Measurements from ENCODE around the gene RTL10. TPM values are rescaled to one million over a fixed set of nuclear protein-coding genes. Genes with fewer than 3 reads are reported as not detected.
"Not testable (repeated sequence)": the region's sequence is repeated elsewhere in the genome, so short reads cannot be mapped to it uniquely, and the experiment has no call there.

RTL10 gene
- total RNA-seq, 1 donor from 2014 or later = 21.4 TPM

DNA sequence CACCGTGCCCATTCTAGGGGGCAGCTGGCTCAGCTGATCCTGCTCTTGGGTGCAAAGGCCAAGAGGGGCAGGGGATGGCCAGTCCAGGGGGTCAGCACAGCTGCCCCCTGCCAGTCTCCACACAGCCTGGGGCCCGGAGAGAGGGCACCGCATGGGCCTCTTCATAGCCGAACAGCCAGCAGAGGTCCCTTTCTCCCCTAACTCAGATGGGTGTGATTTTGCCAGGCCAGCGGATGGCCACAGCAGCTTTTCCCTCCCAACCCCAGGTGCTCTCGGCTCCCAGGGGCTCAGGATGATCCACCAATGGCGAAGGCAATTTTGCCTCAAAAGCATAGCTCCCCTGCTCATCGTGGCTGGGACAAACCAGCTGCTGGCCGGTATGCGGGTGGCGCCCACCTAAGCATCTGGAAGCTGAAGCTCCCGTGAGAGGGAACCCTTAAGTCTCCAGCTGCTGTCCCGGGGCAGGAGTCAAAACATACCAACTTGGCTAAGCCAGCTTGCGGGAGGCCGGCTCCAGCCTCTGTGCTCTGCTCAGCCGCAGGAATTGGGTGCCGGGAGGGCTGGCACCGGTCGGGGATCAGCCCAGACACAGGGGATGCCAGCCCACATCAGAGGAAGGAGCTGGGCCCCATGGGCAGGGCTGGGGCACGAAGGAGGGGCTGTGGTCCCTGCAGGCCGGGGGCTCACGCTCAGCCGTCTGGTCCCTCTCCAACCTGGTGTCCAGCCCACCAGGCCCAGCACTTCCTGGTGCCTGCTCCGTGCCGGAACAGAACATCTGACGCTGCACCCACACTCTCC is 30.5 kb upstream of the RTL10 start:
- DNase-seq (ENCODE audit: extremely low spot score in 2 of 2) = no peak
- Histone ChIP-seq H3K4me1 (peaks cover 35% of the 10 kb centered on the region), H3K9me3 (no peaks in the 10 kb centered on the region), H3K4me3 (no peak overlapping the region), H3K36me3 (no peaks in the 10 kb centered on the region), H3K27ac (no peak overlapping the region), H3K27me3 (no peaks in the 10 kb centered on the region)
- TF ChIP-seq, protein P1, sequence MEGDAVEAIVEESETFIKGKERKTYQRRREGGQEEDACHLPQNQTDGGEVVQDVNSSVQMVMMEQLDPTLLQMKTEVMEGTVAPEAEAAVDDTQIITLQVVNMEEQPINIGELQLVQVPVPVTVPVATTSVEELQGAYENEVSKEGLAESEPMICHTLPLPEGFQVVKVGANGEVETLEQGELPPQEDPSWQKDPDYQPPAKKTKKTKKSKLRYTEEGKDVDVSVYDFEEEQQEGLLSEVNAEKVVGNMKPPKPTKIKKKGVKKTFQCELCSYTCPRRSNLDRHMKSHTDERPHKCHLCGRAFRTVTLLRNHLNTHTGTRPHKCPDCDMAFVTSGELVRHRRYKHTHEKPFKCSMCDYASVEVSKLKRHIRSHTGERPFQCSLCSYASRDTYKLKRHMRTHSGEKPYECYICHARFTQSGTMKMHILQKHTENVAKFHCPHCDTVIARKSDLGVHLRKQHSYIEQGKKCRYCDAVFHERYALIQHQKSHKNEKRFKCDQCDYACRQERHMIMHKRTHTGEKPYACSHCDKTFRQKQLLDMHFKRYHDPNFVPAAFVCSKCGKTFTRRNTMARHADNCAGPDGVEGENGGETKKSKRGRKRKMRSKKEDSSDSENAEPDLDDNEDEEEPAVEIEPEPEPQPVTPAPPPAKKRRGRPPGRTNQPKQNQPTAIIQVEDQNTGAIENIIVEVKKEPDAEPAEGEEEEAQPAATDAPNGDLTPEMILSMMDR (IDR thresholded peaks at IDR 0.05) = no peak
- TF ChIP-seq POLR2AphosphoS5 (IDR thresholded peaks at IDR 0.05; ENCODE audit: insufficient read depth in 1 of 2, low read depth in 1 of 2) = no peak
- no peak for TF ChIP-seq POLR2A (IDR thresholded peaks at IDR 0.05)
- intact Hi-C loops (cut with DNase I) = no loop called here

DNA sequence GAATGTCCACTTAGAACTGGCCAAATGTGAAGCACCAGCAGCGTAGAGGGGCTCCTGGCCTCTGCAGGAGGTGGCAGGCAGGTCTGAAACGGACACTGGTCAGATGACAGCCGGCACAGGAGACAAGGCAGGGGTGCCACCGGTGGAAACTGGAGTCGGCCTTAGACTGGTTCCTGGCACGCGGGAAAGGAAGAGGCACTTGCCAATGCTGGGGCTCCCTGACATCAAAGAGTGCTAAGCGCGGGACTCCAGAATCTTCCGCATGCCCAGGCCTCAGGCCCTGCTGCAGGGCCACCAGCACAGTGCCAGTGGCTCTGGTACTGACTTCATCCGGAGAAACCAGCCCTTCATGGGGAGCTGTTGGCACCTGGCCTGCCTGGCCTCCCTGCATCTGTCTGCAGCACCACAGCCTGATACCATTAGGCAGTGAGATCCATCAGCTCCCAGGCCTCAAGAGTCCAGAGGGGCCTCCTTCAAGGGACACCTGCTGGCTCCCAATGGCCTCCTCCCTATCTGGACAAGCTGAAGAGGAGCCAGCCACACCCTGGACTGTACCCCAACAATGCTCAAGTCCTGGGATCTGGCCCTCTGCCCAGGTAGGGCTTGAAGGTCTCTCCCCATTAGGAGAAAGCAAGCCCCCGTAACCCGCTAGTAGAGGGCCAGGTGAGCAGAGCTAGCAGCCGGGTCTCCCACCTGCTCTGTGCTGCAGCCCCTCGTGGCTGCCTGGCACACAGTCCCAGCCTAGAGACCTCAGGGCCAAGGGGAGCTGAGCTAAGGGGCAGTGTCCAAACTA is 29.7 kb upstream of the RTL10 start:
- H3K27ac ChIP-seq = no peak overlapping the region
- no peak for DNase-seq (ENCODE audit: extremely low spot score in 2 of 2)
- peaks cover 39% of the 10 kb centered on the region for H3K4me1 ChIP-seq
- TF ChIP-seq POLR2A (IDR thresholded peaks at IDR 0.05) (no peak), POLR2AphosphoS5 (IDR thresholded peaks at IDR 0.05; ENCODE audit: insufficient read depth in 1 of 2, low read depth in 1 of 2) (no peak)
- TF ChIP-seq, protein P1 (IDR thresholded peaks at IDR 0.05) = no peak
- intact Hi-C loops (cut with DNase I) = no loop called here
- no peaks in the 10 kb centered on the region for H3K27me3 ChIP-seq
- no peaks in the 10 kb centered on the region for H3K9me3 ChIP-seq
- no peaks in the 10 kb centered on the region for H3K36me3 ChIP-seq
- no peak overlapping the region for H3K4me3 ChIP-seq

GRCh38 chr22:19883446-19883845 is 28.8 kb upstream of the RTL10 start:
- H3K4me3 ChIP-seq; DNase-seq (ENCODE audit: extremely low spot score in 2 of 2); H3K9me3 ChIP-seq; intact Hi-C loops (cut with DNase I); H3K36me3 ChIP-seq; H3K27ac ChIP-seq; H3K27me3 ChIP-seq: not testable (repeated sequence)
- peaks cover 39% of the 10 kb centered on the region for H3K4me1 ChIP-seq

DNA sequence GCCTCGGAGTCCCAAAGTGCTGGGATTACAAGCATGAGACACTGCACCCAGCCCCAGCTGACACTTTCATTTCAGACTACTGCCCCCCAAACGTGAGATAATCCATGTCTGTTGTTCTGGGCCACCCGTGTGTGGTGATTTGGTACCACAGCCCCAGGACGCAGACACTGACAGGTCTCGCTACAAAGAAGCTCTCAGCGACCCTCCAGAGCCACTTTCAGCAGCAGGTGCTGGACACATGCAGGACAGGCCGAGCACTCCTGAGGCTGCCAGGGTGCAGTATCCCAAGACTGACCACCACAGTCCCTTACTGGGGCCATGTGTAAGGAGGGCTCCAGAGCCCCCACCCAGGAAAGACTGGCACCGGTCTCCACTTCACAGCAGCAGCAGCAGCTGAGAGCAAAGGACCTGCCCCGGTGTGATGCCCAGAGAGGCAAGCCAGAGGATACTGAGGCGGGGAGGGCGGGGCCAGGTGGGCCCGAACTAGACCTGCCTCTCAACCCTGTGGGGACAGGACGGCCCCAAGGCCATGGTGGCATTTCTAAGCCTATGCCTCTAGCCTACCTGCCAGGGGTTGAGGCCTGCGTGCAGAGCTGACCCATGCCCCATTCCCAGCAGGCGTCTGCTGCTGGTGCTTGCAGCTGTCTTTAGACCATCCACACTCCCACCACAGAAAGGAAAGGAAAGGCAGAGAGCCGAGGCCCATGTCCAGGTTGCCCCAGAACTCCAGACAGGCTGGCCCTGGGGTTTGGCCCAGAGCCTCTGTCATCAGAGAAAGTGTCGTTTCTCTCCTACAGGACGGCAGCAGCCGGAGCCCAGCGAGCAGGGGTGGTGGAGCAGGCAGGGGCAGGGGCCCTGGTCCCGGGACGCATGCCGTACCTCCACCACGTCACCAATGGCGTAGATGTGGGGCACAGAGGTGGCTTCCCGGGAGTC is 28.0 kb upstream of the RTL10 start:
- no peaks in the 10 kb centered on the region for H3K36me3 ChIP-seq
- intact Hi-C loops (cut with DNase I) = no loop called here
- no peaks in the 10 kb centered on the region for H3K27me3 ChIP-seq
- no peak overlapping the region for H3K4me3 ChIP-seq
- no peak for DNase-seq (ENCODE audit: extremely low spot score in 2 of 2)
- no peaks in the 10 kb centered on the region for H3K9me3 ChIP-seq
- H3K4me1 ChIP-seq = peaks cover 39% of the 10 kb centered on the region
- no peak overlapping the region for H3K27ac ChIP-seq
- TF ChIP-seq, protein P1 (IDR thresholded peaks at IDR 0.05) = no peak
- TF ChIP-seq POLR2A (IDR thresholded peaks at IDR 0.05) (no peak), POLR2AphosphoS5 (IDR thresholded peaks at IDR 0.05; ENCODE audit: insufficient read depth in 1 of 2, low read depth in 1 of 2) (no peak)
